ENCODE measurements around the gene ACTA1. TPM values are rescaled to one million over a fixed set of nuclear protein-coding genes. Genes with fewer than 3 reads are reported as not detected.
A peak's percentile ranks its signal among the peaks of the same experiment; 100 is the strongest.

ACTA1 gene
- total and polyA plus RNA-seq, 9 of the 15 experiments (the other 6 are each of a cell fraction or from before 2014, with no cell fraction given): 0.07 to 0.36 TPM; not detected in 7

GRCh38 chr1:229440851-229441537, 7.1 kb upstream of the ACTA1 start (continued):
- TF ChIP-seq MCM2 (IDR thresholded peaks at IDR 0.05; ENCODE audit: low read depth) (no peak), C11orf30 (IDR thresholded peaks at IDR 0.05; ENCODE audit: low read depth) (peak; percentile 23; the same call in 1 of the 2 replicates), SRF (CRISPR knock-in tag; IDR thresholded peaks at IDR 0.05) (peak; percentile 19 to 89; a peak in 2 of 4 replicates), GTF2E2 (tag; IDR thresholded peaks at IDR 0.05) (0 out of 2 replicates have a peak, but pooled peaks have one; percentile 51), MAFG (tag; conservative IDR thresholded peaks at IDR 0.05) (0 out of 2 replicates have a peak, but pooled peaks have one; percentile 23), HMBOX1 (IDR thresholded peaks at IDR 0.05) (peak; percentile 66; the same call in 1 of the 2 replicates), FOSL1 (tag; conservative IDR thresholded peaks at IDR 0.05) (peak; percentile 89)

- no peaks in the 10 kb centered on the region for H3K9me1 ChIP-seq (ENCODE audit: control insufficient read depth, insufficient read depth, low read length)
- no peaks in the 10 kb centered on the region for H3K79me2 ChIP-seq (ENCODE audit: control insufficient read depth, insufficient read depth, low read length)
- peaks cover 6 to 21% of the 10 kb centered on the region in 2 experiments; a peak in 3 of 5 replicates for H3K27me3 ChIP-seq (ENCODE audit: control insufficient read depth in 2 of 2, insufficient read depth in 2 of 2, low read length in 2 of 2)
- peaks cover 31% of the 10 kb centered on the region for H3K36me3 ChIP-seq (ENCODE audit: control insufficient read depth, insufficient read depth, low read length)
- in situ Hi-C loops (cut with MboI): no loop called here
- no peak overlapping the region for H3K27ac ChIP-seq (ENCODE audit: extremely low read depth, low read depth, low read length)
- H3K4me3 ChIP-seq: no peak overlapping the region
- no peak for DNase-seq (ENCODE audit: extremely low read depth in 1 of 4, low spot score in 3 of 4)
- H3K4me2 ChIP-seq (ENCODE audit: insufficient read depth, low read length): no peak overlapping the region
- ChIA-PET POLR2A (interaction anchor here (1.0 to 1.4 kb wide), 2 partner anchors 8 to 41 kb away, joined by 4 read pairs; no protein-coding TSS in a partner anchor), CTCF (ENCODE audit: low intra/inter-chr PET ratio) (no interaction called here)
- ATAC-seq: no peak
- TF ChIP-seq MAFG (tag; conservative IDR thresholded peaks at IDR 0.05): no peak
- TF ChIP-seq THAP12 (CRISPR knock-in tag; IDR thresholded peaks at IDR 0.05): no peak
- TF ChIP-seq HMG20A (CRISPR knock-in tag; conservative IDR thresholded peaks at IDR 0.05): no peak
- 72% methylated on average over 3 of the region's 3 CpGs for WGBS (ENCODE audit: insufficient coverage, low coverage, missing lambda C conversion rate)
- H3K9me3 ChIP-seq (replicated peaks; ENCODE audit: control insufficient read depth, insufficient read depth, low read depth, low read length): no peaks in the 10 kb centered on the region
- FAIRE-seq: no peak
- intact Hi-C loops (cut with micrococcal nuclease): no loop called here
- H2AFZ ChIP-seq (ENCODE audit: low read depth, low read length): no peak overlapping the region
- peaks cover 0 to 8% of the 10 kb centered on the region in 2 experiments; a peak in 1 of 5 replicates for H3K4me1 ChIP-seq (replicated peaks in 1 of 2; ENCODE audit: control insufficient read depth in 2 of 2, insufficient read depth in 2 of 2, low read length in 2 of 2)
- no peaks in the 10 kb centered on the region for H4K20me1 ChIP-seq (replicated peaks; ENCODE audit: control insufficient read depth, insufficient read depth, low read length)
- no peak overlapping the region for H3K9ac ChIP-seq (ENCODE audit: insufficient read depth in 1 of 2, low read depth in 2 of 2, low read length in 2 of 2)
- no TSS peak for BruUV-seq (replicated peaks)
Observed at GRCh38 chr1:229438021-229438420, 4.1 kb upstream of the ACTA1 start.

Data from K562 (cell line).